HG02981 (cell line): ENCODE data around the gene SNRNP200.
"Not testable (repeated sequence)": the region's sequence is repeated elsewhere in the genome, so short reads cannot be mapped to it uniquely, and the experiment has no call there.

Experiments
- ATAC-seq: cut with Tn5 transposase; IDR thresholded peaks from one replicate; pipeline ENCODE4 v1.9.1; 2021; ENCODE audit warnings: mild to moderate bottlenecking, moderate library complexity; ENCODE audit not compliant: unreplicated experiment

The SNRNP200 gene

DNA sequence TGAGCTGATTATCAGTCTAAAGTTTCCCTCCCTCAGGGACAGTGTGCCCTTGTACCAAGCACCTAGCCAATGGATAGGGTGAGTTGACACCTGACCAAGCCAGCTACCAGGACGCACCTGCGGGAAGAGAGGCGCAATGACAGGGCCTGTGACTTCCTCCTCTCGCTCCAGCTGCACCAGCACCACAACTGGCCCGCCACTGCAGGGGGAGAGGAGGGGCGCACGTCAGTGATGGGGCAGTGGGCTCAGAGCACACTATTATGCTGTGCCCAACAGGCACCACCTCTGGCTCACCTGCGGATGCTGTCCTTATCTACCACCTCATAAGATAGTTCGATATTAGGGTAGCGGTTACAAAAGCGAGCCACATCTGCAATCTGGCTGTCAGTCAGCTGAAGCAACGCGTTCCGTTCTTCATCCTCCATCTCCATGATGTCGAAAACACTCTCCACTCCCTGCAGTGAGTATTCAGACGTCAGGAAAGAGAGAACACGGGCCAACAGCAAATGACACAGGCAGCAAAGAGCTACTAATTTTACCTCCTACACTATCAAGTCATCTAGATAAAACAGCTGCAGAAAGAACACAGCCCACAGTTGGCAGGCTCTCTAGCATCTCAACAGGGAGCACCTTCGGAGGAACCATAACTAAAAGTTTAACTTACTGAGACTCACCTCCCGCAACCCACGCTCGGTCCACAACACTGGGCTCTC, 28.4 kb downstream of the SNRNP200 start:
- no peak for ATAC-seq

DNA sequence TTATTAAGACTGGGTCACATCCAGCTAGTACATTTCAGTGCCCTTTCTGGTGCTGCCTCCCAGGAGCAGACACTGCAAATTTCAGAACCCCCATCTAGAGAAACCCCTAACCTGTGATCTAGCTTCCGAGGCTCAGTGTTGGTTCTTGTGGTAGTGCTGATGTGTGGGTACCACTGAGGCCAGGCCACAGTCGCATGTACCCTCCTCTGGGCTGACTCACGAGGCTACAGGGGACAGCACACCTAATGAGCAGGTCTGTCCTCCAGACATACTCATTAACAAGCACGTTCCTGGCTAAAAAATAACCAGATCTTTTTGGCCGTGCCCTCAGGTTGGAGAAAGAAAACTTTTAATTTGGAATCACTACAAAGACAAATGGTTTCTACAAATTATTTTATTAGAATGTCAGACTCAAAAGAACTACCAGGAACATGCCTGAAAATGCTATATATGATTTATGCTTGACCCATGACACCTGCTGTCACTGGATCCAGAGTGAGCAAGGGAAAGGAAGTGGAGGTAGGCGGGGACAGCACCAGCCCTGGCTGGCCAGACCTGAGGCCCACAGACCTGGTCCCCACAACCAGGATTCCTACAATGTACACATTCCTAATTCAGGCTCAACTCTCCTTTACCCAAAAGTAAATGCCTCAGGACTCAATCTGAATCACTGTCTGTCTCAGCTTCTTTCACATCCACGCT, 30.8 kb downstream of the SNRNP200 start:
- ATAC-seq = no peak

DNA sequence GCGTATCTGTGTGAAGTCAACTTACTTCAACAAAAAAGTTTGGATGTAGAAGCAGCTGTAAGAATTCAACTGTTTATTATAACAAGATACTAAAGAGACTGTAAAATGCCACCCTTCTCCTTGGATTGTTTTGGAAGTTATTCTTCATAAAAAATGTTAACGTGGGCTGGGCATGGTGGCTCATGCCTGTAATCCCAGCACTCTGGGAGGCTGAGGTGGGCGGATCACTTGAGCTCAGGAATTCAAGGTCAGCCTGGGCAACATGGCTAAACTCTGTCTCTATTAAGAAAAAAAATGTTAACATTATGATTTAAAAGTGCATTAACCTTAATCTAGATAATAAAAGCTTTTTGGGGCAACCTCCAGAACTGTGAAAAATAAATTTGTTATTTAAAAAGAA, 31.6 kb downstream of the SNRNP200 start:
- no peak for ATAC-seq

DNA sequence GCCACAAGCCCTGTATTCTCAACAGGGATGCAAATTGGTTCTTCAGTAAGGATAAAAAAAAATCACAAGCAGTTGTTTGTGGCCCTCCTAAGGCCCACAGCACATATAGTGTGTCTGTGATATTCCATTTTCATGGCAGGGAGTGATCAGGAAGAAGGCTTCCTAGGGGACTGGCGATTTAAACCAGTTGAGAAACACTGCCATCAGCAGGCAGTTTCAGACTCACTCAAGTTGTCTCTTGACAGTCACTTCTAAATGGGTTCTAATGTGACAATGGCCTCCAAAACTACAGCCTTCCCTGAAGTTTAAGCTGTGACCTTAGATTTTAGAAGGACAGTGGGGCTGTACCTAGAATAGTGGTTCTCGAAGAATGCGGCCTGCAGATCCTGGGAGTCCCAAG, 33.4 kb downstream of the SNRNP200 start:
- no peak for ATAC-seq

- ATAC-seq = no peak
Observed at GRCh38 chr2:96267159-96267971, 38.0 kb downstream of the SNRNP200 start.

GRCh38 chr2:96265840-96266679, 39.3 kb downstream of the SNRNP200 start, which contains the start of the genes CIAO1 and TMEM127:
TSS of gene CIAO1 (plus strand) at chr2:96266225. CDS start at chr2:96266351, 126 bp downstream.
TSS of gene TMEM127 (minus strand) at chr2:96265997. CDS start at chr2:96265381, 616 bp downstream.
- peak; percentile 93 for ATAC-seq

DNA sequence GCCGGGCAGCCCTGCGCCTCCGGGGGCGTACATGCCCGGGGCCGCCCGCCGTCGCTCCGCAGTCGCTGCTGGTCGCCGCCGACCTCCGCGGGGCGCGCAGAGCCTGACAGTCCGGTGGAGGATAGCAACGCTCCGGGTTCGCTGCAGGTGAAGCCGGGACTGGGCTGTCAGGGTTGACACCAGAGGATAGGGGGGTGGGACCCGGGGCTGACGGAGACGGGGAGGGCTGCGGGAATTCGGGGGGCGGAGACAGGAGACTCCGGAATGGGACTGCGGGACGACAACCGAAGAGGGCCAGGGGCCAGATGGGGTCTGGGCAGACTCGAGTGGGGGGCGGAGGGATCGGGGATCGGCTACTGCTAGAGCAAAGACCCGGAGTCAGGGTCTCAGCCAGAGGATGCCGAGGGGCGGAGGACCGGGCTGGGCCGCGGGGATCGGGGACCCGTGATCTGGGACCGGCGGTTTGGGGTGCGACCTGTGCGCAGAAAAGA, 40.0 kb downstream of the SNRNP200 start:
- ATAC-seq = peak; percentile 16

GRCh38 chr2:96264656-96265348, 40.5 kb downstream of the SNRNP200 start:
- ATAC-seq = no peak

GRCh38 chr2:96264086-96264485, 41.3 kb downstream of the SNRNP200 start:
- no peak for ATAC-seq

- no peak for ATAC-seq
Observed at GRCh38 chr2:96262306-96262705, 43.0 kb downstream of the SNRNP200 start.

DNA sequence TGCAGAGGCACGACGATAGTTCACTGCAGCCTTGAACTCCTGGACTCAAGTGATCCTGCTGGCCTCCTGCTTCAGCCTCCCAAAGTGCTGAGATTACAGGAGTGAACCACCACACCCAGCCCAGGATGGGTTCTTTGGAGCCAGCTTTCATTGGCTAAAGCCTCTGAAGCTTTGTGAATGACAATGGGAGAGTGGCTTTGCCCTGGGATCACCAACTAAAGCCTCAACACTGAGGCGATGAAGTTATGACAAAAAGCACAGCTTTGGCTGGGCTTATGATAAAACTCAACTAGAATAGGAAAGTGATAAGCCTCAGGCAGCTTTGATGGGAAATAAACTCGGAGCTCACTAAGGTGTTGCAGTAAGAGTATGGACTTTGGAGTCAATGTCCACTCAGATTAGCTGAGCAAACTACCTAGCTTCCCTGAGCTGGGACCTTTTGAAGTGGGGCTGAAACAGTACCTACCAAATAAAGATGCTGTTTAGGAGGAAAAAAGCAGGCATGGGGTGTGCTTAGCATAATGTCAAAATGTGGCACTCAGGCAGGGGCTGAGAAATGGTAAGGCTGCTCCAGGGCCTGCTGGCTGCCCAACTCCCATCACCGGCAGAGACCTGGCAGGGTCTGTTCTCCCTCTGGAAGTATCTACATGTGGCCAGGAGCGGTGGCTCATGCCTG, 43.9 kb downstream of the SNRNP200 start:
- no peak for ATAC-seq

- ATAC-seq = no peak
Observed at GRCh38 chr2:96260387-96261260, 44.7 kb downstream of the SNRNP200 start.

DNA sequence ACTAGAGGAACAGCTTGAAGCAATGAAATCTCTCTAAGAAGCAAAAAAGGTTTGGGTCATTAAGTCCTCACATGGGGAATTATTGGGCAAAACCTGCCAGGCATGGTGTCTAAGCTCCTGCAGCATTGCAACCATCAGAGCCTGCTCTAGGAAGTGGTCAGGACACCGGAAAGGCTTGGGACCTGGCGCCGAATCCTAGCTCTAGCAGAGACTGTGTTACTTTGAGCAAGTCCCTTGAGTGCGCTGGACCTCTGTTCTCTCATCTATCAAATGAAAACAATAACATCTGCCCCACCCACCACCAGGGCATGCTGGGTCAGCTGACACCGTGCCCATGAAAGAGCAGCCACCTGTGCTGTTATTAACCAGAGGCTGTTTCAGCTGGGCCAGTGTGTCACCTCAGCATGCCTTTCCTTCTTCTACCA, 45.8 kb downstream of the SNRNP200 start:
- ATAC-seq = no peak

DNA sequence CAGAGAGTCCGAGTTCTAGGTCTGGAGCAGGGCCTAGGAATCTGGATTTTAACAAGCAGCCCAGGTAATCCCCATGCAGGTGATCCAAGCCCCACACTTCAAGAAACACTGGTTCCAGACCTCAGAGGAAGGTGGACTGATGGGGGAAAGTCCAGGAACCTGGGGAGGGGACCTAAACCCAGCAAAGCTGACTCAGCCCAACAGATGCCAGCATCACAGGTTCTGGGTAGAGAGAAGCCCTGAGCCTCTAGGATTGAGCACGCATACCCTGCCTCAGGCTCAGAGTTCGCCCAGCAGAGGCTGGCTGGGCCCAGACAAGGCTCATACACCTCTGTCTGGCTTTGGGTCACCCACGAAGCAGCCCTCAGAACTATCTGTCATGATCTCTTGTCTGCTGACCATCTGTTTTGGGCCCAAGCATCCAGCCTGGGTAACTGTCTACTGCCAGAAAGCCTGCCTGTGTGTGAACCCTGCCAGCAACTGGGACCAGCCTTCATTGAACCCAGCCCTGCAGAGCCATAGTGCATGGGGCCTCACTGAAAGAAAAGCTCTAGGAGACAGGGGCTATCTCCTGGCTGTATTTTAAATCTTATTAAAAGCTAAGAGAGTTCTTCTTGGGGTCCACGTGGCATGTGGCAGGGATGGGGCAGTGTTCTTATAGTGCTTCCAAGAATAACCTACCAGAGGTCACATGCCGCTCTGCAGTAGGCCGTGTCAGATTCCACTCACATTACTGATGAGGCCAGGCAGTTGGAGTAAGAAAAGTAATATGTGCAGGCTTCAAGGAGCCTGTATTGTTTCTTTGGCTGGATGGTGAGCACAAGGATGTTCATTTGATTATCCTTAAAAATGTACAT, 47.0 kb downstream of the SNRNP200 start:
- ATAC-seq = no peak

- not testable (repeated sequence) for ATAC-seq
Observed at GRCh38 chr2:96257744-96258143, 47.6 kb downstream of the SNRNP200 start.

DNA sequence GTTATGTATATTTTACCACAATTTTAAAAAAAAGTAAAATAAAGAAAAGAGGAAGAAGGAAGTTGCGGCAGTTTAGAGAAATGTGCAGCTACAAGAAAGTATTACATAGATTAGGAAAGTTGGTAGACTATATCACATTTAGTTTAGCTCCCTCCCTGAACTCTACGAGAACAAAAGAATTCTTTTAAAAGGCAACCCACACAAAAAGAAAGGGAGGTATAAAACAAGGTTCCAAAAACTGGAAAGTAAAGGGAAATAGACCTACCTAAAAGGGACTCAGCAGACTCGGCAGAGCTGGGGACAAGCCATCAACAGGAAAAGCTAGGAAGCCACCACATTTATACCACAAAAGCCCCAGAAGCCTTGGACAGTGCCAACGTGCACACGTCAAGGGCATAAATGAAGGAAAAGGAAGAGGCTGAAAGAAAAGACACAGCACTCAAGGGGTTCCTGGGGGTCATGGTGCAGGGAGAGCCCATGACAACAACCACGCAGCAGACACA, 48.7 kb downstream of the SNRNP200 start:
- ATAC-seq = no peak

DNA sequence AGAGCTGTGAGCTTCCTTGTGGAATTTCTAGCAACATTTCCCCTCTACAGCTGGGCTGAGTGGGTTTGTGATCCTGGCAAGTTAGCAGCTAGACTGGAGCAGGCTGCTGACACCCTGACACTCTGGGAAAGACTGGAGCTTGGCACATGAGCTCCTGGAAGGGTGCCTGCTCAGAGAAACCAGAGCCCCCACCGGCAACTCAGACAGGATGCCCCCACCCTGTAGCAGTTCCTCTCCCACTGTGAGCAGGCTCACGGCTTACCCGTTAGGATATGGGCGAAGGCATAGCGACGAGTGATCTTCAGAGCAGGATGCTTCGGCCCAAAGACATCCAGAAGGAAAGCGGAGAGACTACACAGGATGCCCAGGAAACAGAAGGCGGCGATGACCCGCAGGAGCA, 50.8 kb downstream of the SNRNP200 start:
- ATAC-seq = no peak
